PC-3 (cell line): ENCODE data around the gene AUTS2.

Experiments used
- CTCF ChIP-seq: fragments of 300-600 bp; sonication (generic); conservative IDR thresholded peaks from 2 replicates; pipeline ENCODE4 v1.5.1; 2017; ENCODE audit warnings: antibody characterized with exemption, low read depth, mild to moderate bottlenecking, low read length
- EZH2 ChIP-seq: fragments of 300-600 bp; sonication (generic); IDR thresholded peaks from one replicate; pipeline ENCODE4 v1.6.1; 2017; ENCODE audit warnings: antibody characterized with exemption, mild to moderate bottlenecking, low read length; ENCODE audit not compliant: unreplicated experiment
- EZH2phosphoT487 ChIP-seq: fragments of 300-600 bp; sonication (generic); IDR thresholded peaks from 2 replicates; pipeline ENCODE4 v1.6.1; 2018; ENCODE audit warnings: mild to moderate bottlenecking, antibody characterized with exemption, low read length, borderline replicate concordance

- TF ChIP-seq CTCF (no peak), EZH2phosphoT487 (no peak), EZH2 (no peak)
Measured at GRCh38 chr7:70435634-70436033, 837.4 kb downstream of the AUTS2 start.
